Uterus (tissue), 4 donors: ENCODE data around the gene ABCG1. TPM values are rescaled to one million over a fixed set of nuclear protein-coding genes. Genes with fewer than 3 reads are reported as not detected.

Experiments
- DNase-seq, 2 donors: peaks; one replicate each; pipeline ENCODE4 v3.0.0-alpha.2; 2019 to 2020
- H3K27ac ChIP-seq, 2 donors: fragments of 200-600 bp; sonication (generic); 1 replicate in 1 of 2; 2 replicates in 1 of 2; pipeline ENCODE4 v1.5.1; 2016 to 2018
- H3K27me3 ChIP-seq, 2 donors: fragments of 200-600 bp; sonication (generic); one replicate each; pipeline ENCODE4 v1.5.1; 2018 to 2019; ENCODE audit warnings: control low read depth in 1 of 2
- H3K36me3 ChIP-seq, 2 donors: fragments of 200-600 bp; sonication (generic); one replicate each; pipeline ENCODE4 v1.5.1; 2019; ENCODE audit warnings: control low read depth in 1 of 2
- H3K4me1 ChIP-seq, 2 donors: fragments of 200-600 bp; sonication (generic); one replicate each; pipeline ENCODE4 v1.5.1; 2018 to 2019; ENCODE audit warnings: control low read depth in 1 of 2
- H3K4me3 ChIP-seq, 2 donors: fragments of 200-600 bp; sonication (generic); 1 replicate in 1 of 2; 2 replicates in 1 of 2; pipeline ENCODE4 v1.5.1; 2018 to 2019; ENCODE audit warnings: mild to moderate bottlenecking in 1 of 2
- H3K9me3 ChIP-seq, 2 donors: fragments of 200-600 bp; sonication (generic); one replicate each; pipeline ENCODE4 v1.5.1; 2019; ENCODE audit warnings: control low read depth in 1 of 2
- POLR2A ChIP-seq, 2 donors: fragments of 450-650 bp; IDR thresholded peaks; one replicate each; pipeline ENCODE4 v1.6.1; 2016; ENCODE audit warnings: antibody characterized with exemption in 2 of 2, mild to moderate bottlenecking in 1 of 2, moderate library complexity in 1 of 2
- intact Hi-C: fragments of 100-400 bp; cut with DNase I; formaldehyde crosslinking; loops from one replicate; pipeline ENCODE4 v1.15.1; 2023; ENCODE audit warnings: low total_unique reads
- total RNA-seq, 4 donors: library from RNA; depleted of rRNA in 3 of 4; stranded (reverse); fragments of >200 nt in 3 of 4; gene quantifications; one replicate each; pipeline versions ENCODE4 v1.1.0 to v1.2.4, GENCODE V29; 2014 to 2023
- TF ChIP-seq, protein P1 (sequence below), 4 experiments: fragments of 200-600 bp in 2 of 4; fragments of 450-650 bp in 2 of 4; sonication (generic) in 2 of 4; IDR thresholded peaks; one replicate each; pipeline ENCODE4 v1.5.1; 2016 to 2019; ENCODE audit warnings: antibody characterized with exemption in 4 of 4, mild to moderate bottlenecking in 2 of 4, moderate library complexity in 1 of 4
- donor health status: DM: yes; HTN: yes; CAD: no.

The ABCG1 gene
- total RNA-seq, 4 donors from 2014 or later: 11.8 to 51.7 (median 18.4) TPM

DNA sequence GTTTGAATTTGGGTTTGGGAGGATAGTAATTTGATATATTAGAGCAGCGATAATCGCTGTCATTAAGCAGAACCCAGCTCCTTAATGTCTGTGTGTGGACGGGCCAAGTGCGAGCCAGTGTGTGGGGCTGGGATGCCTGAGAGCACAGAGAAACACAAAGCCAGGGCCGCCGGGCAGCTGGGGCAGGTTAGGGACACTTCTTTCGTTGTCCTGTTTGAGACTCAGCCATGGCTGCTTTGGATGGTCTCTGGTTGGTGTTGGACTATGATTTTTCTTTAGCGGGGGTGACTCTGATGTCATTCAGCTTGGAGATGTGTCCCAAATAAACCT is 33.4 kb downstream of the ABCG1 start:
- Histone ChIP-seq H3K4me3 (no peak overlapping the region), H3K27ac (no peak overlapping the region), H3K4me1 (no peaks in the 10 kb centered on the region), H3K27me3 (no peaks in the 10 kb centered on the region), H3K9me3 (no peaks in the 10 kb centered on the region), H3K36me3 (no peaks in the 10 kb centered on the region)
- TF ChIP-seq, protein P1, sequence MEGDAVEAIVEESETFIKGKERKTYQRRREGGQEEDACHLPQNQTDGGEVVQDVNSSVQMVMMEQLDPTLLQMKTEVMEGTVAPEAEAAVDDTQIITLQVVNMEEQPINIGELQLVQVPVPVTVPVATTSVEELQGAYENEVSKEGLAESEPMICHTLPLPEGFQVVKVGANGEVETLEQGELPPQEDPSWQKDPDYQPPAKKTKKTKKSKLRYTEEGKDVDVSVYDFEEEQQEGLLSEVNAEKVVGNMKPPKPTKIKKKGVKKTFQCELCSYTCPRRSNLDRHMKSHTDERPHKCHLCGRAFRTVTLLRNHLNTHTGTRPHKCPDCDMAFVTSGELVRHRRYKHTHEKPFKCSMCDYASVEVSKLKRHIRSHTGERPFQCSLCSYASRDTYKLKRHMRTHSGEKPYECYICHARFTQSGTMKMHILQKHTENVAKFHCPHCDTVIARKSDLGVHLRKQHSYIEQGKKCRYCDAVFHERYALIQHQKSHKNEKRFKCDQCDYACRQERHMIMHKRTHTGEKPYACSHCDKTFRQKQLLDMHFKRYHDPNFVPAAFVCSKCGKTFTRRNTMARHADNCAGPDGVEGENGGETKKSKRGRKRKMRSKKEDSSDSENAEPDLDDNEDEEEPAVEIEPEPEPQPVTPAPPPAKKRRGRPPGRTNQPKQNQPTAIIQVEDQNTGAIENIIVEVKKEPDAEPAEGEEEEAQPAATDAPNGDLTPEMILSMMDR (IDR thresholded peaks at IDR 0.05): no peak
- DNase-seq: no peak
- intact Hi-C loops: no loop called here

- no peaks in the 10 kb centered on the region for H3K4me1 ChIP-seq
- no peak for TF ChIP-seq POLR2A (IDR thresholded peaks at IDR 0.05)
- TF ChIP-seq, protein P1 (IDR thresholded peaks at IDR 0.05): no peak
- H3K9me3 ChIP-seq: no peaks in the 10 kb centered on the region
- H3K36me3 ChIP-seq: no peaks in the 10 kb centered on the region
- H3K4me3 ChIP-seq: no peak overlapping the region
- intact Hi-C loops: no loop called here
- no peak for DNase-seq
- H3K27ac ChIP-seq: no peak overlapping the region
- H3K27me3 ChIP-seq: no peaks in the 10 kb centered on the region
Observed at GRCh38 chr21:42252778-42253340, 33.9 kb downstream of the ABCG1 start.

DNA sequence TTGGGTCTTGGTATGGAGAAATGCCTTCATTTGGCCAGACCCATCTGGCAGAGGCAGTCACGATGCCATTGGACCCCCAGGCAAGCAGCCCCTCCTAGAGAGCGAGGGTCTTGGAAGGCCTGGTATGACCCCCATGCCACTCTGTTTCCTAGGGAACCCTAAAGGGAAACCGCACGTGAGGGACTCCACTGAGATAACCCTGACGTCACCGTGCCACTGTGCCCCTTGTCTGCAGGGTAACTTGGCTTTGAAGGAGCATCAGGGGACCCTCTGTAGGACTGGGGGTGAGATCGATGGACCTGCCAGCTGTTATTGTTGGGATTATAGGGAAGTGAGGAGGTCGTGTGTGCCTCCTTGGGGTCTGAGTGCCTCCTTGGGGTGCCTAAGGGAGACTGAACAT is 34.5 kb downstream of the ABCG1 start:
- Histone ChIP-seq H3K36me3 (no peaks in the 10 kb centered on the region), H3K27me3 (no peaks in the 10 kb centered on the region), H3K4me1 (no peaks in the 10 kb centered on the region), H3K27ac (no peak overlapping the region), H3K9me3 (no peaks in the 10 kb centered on the region), H3K4me3 (no peak overlapping the region)
- no peak for DNase-seq
- TF ChIP-seq POLR2A (IDR thresholded peaks at IDR 0.05): no peak
- TF ChIP-seq, protein P1 (IDR thresholded peaks at IDR 0.05): no peak
- intact Hi-C loops: no loop called here

GRCh38 chr21:42254083-42254482 is 35.1 kb downstream of the ABCG1 start:
- Histone ChIP-seq H3K4me1 (no peaks in the 10 kb centered on the region), H3K36me3 (no peaks in the 10 kb centered on the region), H3K4me3 (no peak overlapping the region), H3K27me3 (no peaks in the 10 kb centered on the region), H3K9me3 (no peaks in the 10 kb centered on the region), H3K27ac (no peak overlapping the region)
- TF ChIP-seq, protein P1 (IDR thresholded peaks at IDR 0.05): no peak
- TF ChIP-seq POLR2A (IDR thresholded peaks at IDR 0.05): no peak
- no peak for DNase-seq
- intact Hi-C loops: no loop called here

- intact Hi-C loops: no loop called here
- Histone ChIP-seq H3K4me3 (no peak overlapping the region), H3K27ac (no peak overlapping the region), H3K4me1 (no peaks in the 10 kb centered on the region), H3K36me3 (no peaks in the 10 kb centered on the region), H3K27me3 (no peaks in the 10 kb centered on the region), H3K9me3 (no peaks in the 10 kb centered on the region)
- no peak for TF ChIP-seq POLR2A (IDR thresholded peaks at IDR 0.05)
- TF ChIP-seq, protein P1 (IDR thresholded peaks at IDR 0.05): no peak
- DNase-seq: no peak
Observed at GRCh38 chr21:42254651-42255601, 36.0 kb downstream of the ABCG1 start.
